ENCODE data around the gene LRRC74A. TPM values are rescaled to one million over a fixed set of nuclear protein-coding genes. Genes with fewer than 3 reads are reported as not detected.

Gene LRRC74A
- total RNA-seq, 2 donors from 2014 or later, result not detected

DNA sequence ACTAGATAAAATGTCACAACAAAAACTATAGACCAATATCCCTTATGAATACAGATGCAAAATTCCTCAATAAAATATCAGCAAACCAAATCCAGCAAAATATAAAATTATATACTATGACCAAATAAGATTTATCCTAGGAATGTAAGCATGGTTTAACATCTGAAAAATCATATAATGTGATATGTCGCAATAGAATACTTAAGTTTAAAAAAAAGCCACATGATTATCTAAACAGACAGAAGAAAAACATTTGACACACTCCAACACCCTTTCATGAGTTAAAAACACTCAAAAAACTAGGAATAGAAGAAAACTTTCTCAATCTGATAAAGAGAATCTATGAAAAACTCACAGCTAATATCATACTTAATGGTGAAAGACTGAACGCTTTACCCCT lies 33.8 kb upstream of the LRRC74A start:
- no peak for ATAC-seq (ENCODE audit: insufficient number of reproducible peaks, low FRiP score, low read depth)
- no peak overlapping the region for H3K4me3 ChIP-seq
- H3K4me1 ChIP-seq (ENCODE audit: control insufficient read depth in 1 of 2, low read depth in 2 of 2), result no peaks in the 10 kb centered on the region
- no peaks in the 10 kb centered on the region for H3K9me3 ChIP-seq
- H3K36me3 ChIP-seq, result peaks cover 19% of the 10 kb centered on the region
- H3K27ac ChIP-seq, result no peak overlapping the region
- TF ChIP-seq, protein P1, sequence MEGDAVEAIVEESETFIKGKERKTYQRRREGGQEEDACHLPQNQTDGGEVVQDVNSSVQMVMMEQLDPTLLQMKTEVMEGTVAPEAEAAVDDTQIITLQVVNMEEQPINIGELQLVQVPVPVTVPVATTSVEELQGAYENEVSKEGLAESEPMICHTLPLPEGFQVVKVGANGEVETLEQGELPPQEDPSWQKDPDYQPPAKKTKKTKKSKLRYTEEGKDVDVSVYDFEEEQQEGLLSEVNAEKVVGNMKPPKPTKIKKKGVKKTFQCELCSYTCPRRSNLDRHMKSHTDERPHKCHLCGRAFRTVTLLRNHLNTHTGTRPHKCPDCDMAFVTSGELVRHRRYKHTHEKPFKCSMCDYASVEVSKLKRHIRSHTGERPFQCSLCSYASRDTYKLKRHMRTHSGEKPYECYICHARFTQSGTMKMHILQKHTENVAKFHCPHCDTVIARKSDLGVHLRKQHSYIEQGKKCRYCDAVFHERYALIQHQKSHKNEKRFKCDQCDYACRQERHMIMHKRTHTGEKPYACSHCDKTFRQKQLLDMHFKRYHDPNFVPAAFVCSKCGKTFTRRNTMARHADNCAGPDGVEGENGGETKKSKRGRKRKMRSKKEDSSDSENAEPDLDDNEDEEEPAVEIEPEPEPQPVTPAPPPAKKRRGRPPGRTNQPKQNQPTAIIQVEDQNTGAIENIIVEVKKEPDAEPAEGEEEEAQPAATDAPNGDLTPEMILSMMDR (IDR thresholded peaks at IDR 0.05), result no peak
- H3K27me3 ChIP-seq (replicated peaks; ENCODE audit: insufficient read depth), result no peaks in the 10 kb centered on the region
- DNase-seq (ENCODE audit: low spot score), result no peak

DNA sequence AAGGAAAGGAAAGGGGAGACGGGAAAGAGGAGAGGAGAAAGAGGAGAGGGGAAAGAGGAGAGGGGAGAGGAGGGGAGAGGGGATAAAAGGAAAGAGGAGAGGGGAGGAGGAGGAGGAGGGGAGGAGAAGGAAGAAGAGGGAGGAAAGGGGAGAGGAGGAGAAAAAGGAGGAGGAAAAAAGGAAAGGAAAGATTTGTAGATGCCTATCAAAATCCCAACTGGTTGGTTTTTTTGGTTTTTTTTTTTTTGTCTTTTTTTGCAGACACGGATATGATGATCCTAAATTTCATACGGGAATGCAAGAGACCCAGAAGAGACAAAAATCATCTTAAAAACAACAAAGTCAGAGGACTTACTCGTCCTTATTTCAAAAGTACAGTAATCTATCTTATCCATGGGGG lies 32.9 kb upstream of the LRRC74A start:
- no peaks in the 10 kb centered on the region for H3K9me3 ChIP-seq
- no peak overlapping the region for H3K27ac ChIP-seq
- no peaks in the 10 kb centered on the region for H3K4me1 ChIP-seq (ENCODE audit: control insufficient read depth in 1 of 2, low read depth in 2 of 2)
- TF ChIP-seq, protein P1 (IDR thresholded peaks at IDR 0.05), result no peak
- DNase-seq (ENCODE audit: low spot score) (no peak), ATAC-seq (ENCODE audit: insufficient number of reproducible peaks, low FRiP score, low read depth) (no peak)
- H3K36me3 ChIP-seq, result peaks cover 19% of the 10 kb centered on the region
- no peaks in the 10 kb centered on the region for H3K27me3 ChIP-seq (replicated peaks; ENCODE audit: insufficient read depth)
- H3K4me3 ChIP-seq, result no peak overlapping the region

DNA sequence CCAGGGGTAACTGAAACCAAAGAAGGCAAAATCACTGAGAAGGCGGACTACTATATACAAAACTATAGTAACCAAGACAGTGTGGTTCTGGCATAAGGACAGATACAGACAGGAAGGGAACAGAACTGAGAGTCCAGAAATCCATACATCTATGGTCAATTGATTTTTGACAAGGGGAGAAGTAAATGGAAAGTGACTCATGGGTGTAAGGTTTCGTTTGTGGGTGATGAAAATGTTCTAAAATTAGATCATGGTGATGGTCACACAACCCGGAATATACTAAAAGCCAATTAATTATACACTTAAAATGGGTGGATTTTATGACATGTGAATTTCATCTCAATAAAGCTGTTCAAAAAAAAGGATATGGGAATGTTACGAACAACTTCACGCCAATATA lies 32.3 kb upstream of the LRRC74A start:
- H3K27ac ChIP-seq, result no peak overlapping the region
- peaks cover 14% of the 10 kb centered on the region for H3K36me3 ChIP-seq

DNA sequence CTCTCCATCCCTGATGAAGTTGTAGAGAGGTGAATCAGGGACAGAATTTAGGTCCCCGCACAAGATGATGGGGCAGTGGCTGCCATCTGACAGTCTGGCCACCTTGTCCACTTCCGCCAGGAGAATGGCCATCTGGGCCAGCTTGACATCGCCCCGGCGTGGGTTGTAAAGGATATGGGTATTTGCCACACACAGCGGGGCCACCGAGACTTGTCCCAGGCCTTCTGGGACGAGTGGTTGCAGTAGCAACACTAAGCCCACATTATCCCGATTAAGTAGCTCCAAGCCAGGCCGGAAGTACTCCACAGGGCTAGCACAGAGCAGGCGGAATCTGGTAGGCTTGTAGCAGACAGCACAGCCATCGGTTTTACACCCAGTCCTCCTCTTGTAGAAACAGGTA lies 19.8 kb upstream of the LRRC74A start:
- H3K27me3 ChIP-seq (replicated peaks; ENCODE audit: insufficient read depth), result no peaks in the 10 kb centered on the region
- ATAC-seq (ENCODE audit: insufficient number of reproducible peaks, low FRiP score, low read depth), result no peak
- DNase-seq (ENCODE audit: low spot score), result no peak
- no peak overlapping the region for H3K4me3 ChIP-seq
- H3K36me3 ChIP-seq, result peaks cover 41% of the 10 kb centered on the region
- H3K27ac ChIP-seq, result no peak overlapping the region
- TF ChIP-seq, protein P1 (IDR thresholded peaks at IDR 0.05), result no peak
- peaks cover 4 to 9% of the 10 kb centered on the region in 2 donors for H3K4me1 ChIP-seq (ENCODE audit: control insufficient read depth in 1 of 2, low read depth in 2 of 2)
- no peaks in the 10 kb centered on the region for H3K9me3 ChIP-seq

More for the DNA sequence above, 32.3 kb upstream of the LRRC74A start:
- Histone ChIP-seq H3K27me3 (replicated peaks; ENCODE audit: insufficient read depth) (no peaks in the 10 kb centered on the region), H3K4me1 (ENCODE audit: control insufficient read depth in 1 of 2, low read depth in 2 of 2) (no peaks in the 10 kb centered on the region), H3K9me3 (no peaks in the 10 kb centered on the region), H3K4me3 (no peak overlapping the region)
- TF ChIP-seq, protein P1 (IDR thresholded peaks at IDR 0.05), result no peak
- ATAC-seq (ENCODE audit: insufficient number of reproducible peaks, low FRiP score, low read depth) (no peak), DNase-seq (ENCODE audit: low spot score) (no peak)

DNA sequence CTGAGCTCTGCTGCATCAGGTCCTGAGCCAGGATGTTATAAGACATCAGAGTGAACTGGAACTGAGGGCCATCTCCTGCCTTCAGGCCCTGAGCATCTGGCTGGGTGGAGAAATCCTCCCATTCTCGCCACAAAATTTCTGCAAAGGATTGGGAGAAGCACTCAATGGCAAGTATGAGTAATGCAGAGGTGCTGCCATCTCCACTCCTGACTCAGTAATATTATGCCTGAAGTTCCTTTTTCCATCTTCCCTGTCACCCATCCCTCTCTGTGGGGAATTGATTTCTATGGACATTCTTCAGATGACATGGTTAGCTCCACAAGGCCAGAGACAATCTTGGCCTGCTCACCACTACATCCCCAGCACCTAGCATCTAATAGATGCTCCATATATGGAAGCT lies 18.2 kb upstream of the LRRC74A start:
- TF ChIP-seq, protein P1 (IDR thresholded peaks at IDR 0.05), result no peak
- H3K4me3 ChIP-seq, result no peak overlapping the region
- H3K4me1 ChIP-seq (ENCODE audit: control insufficient read depth in 1 of 2, low read depth in 2 of 2), result peaks cover 8 to 16% of the 10 kb centered on the region in 2 donors
- H3K27me3 ChIP-seq (replicated peaks; ENCODE audit: insufficient read depth), result no peaks in the 10 kb centered on the region
- DNase-seq (ENCODE audit: low spot score) (no peak), ATAC-seq (ENCODE audit: insufficient number of reproducible peaks, low FRiP score, low read depth) (no peak)
- peaks cover 32% of the 10 kb centered on the region for H3K36me3 ChIP-seq
- H3K9me3 ChIP-seq, result no peaks in the 10 kb centered on the region
- H3K27ac ChIP-seq, result no peak overlapping the region

Data from thoracic aorta (tissue), 2 donors.